ENCODE results near the gene MADD. TPM values are rescaled to one million over a fixed set of nuclear protein-coding genes. Genes with fewer than 3 reads are reported as not detected.
A peak's percentile ranks its signal among the peaks of the same experiment; 100 is the strongest.

MADD gene
- total RNA-seq, 1 experiment from 2014 or later, result 41.0 TPM

- H3K14ac ChIP-seq (ENCODE audit: insufficient read depth, low read length), result no peak overlapping the region
- no peak overlapping the region for H2AK5ac ChIP-seq (ENCODE audit: insufficient read length, low read length)
- H3K4me1 Mint-ChIP-seq, result peaks cover 0 to 9% of the 10 kb centered on the region in 2 experiments; a peak in 3 of 4 replicates
- no peak overlapping the region for H2BK5ac ChIP-seq (ENCODE audit: insufficient read length, low read length)
- no peak overlapping the region for H3K23ac ChIP-seq (ENCODE audit: insufficient read length, low read depth, low read length)
- no peak for TF ChIP-seq CTCF (conservative IDR thresholded peaks at IDR 0.05)
- no peak overlapping the region for H4K8ac ChIP-seq (replicated peaks; ENCODE audit: insufficient read length, low read depth, low read length)
- H3K4me1 ChIP-seq (ENCODE audit: insufficient read depth, low read length), result no peaks in the 10 kb centered on the region
- H4K91ac ChIP-seq (ENCODE audit: insufficient read length, low read depth, low read length), result no peak overlapping the region
- no peak overlapping the region for H4K5ac ChIP-seq (ENCODE audit: insufficient read length, low read depth, low read length)
- no peaks in the 10 kb centered on the region for H3K27me3 Mint-ChIP-seq (ENCODE audit: low read depth)
- H3K27me3 ChIP-seq (ENCODE audit: insufficient read depth, low read length), result no peaks in the 10 kb centered on the region
- H3K4me3 Mint-ChIP-seq, result no peak overlapping the region
- no peaks in the 10 kb centered on the region for H3K9me3 Mint-ChIP-seq
- no peak overlapping the region for H2BK20ac ChIP-seq (ENCODE audit: low read depth, low read length, poor library complexity, severe bottlenecking)
- no peak overlapping the region for H2BK120ac ChIP-seq (ENCODE audit: low read depth, low read length, poor library complexity, severe bottlenecking)
- no peak overlapping the region for H3T11ph ChIP-seq (ENCODE audit: low read length)
- no peak overlapping the region for H3K4ac ChIP-seq (ENCODE audit: low read depth, low read length)
- peaks cover 0 to 65% (median 53%) of the 10 kb centered on the region in 3 experiments; a peak in 5 of 7 replicates for H3K36me3 Mint-ChIP-seq (ENCODE audit: insufficient read depth in 1 of 3, low read depth in 3 of 3)
- DNase-seq, result no peak
- no peak overlapping the region for H3K56ac ChIP-seq (ENCODE audit: insufficient read length, low read depth, low read length)
- no peaks in the 10 kb centered on the region for H3K9me3 ChIP-seq (ENCODE audit: control insufficient read depth, low read depth, low read length)
- no peak overlapping the region for H3K18ac ChIP-seq (ENCODE audit: insufficient read length, low read depth, low read length)
- H3K4me2 ChIP-seq (ENCODE audit: insufficient read depth, insufficient read length, low read length), result no peak overlapping the region
- H3K79me1 ChIP-seq (ENCODE audit: insufficient read depth, low read depth, low read length, poor library complexity, severe bottlenecking), result no peaks in the 10 kb centered on the region
- H2BK12ac ChIP-seq (ENCODE audit: insufficient read length, low read depth, low read length), result no peak overlapping the region
- WGBS (ENCODE audit: extremely low coverage, insufficient read length, low lambda C conversion rate), result no CpG with 5 or more reads among the region's 12 CpGs
- no peaks in the 10 kb centered on the region for H3K23me2 ChIP-seq (ENCODE audit: insufficient read length, low read depth, low read length, poor library complexity, severe bottlenecking)
- no peaks in the 10 kb centered on the region for H3K79me2 ChIP-seq (ENCODE audit: insufficient read depth, low read length)
- H2AFZ ChIP-seq (ENCODE audit: low read length), result no peak overlapping the region
- H4K20me1 ChIP-seq (ENCODE audit: control insufficient read depth, insufficient read depth, insufficient read length), result no peaks in the 10 kb centered on the region
- no peak overlapping the region for H3K9ac ChIP-seq (ENCODE audit: extremely low read depth, insufficient read length, low read length)
- H3K27ac Mint-ChIP-seq, result peak overlapping the region in 1 of 3 experiments; percentile 68; a peak in 1 of 7 replicates
- no peak overlapping the region for H3K27ac ChIP-seq (ENCODE audit: insufficient read length, low read depth, low read length)
- no peak overlapping the region for H2BK15ac ChIP-seq (ENCODE audit: low read depth, low read length)
These were observed 34.8 kb upstream of the MADD start for GRCh38 chr11:47235163-47235562.
